Measurements from ENCODE around the gene ISYNA1. TPM values are rescaled to one million over a fixed set of nuclear protein-coding genes. Genes with fewer than 3 reads are reported as not detected.

Gene ISYNA1
- total and polyA plus RNA-seq, 2 of the 4 experiments (the other 2 are of a cell fraction) = 3.4 to 24.7 TPM

GRCh38 chr19:18465964-18466339, 28.0 kb upstream of the ISYNA1 start:
- peaks cover 20 to 96% of the 10 kb centered on the region in 2 experiments for H3K79me1 ChIP-seq (ENCODE audit: low read depth in 1 of 2, low read length in 2 of 2)
- no peaks in the 10 kb centered on the region for H3K9me3 ChIP-seq (ENCODE audit: control insufficient read depth, insufficient read depth, low read length)
- H3K36me3 ChIP-seq (ENCODE audit: control insufficient read depth, insufficient read depth, low read length) = peaks cover 22% of the 10 kb centered on the region
- no peak overlapping the region for H4K91ac ChIP-seq (ENCODE audit: insufficient read depth, low read depth, low read length)
- H3K4me3 ChIP-seq (ENCODE audit: insufficient read depth, low read depth, low read length) = no peak overlapping the region
- WGBS, 2 experiments (ENCODE audit: extremely low coverage in 2 of 2, insufficient read length in 1 of 2) = 70% methylated on average over 3 of the region's 6 CpGs; no CpG with 5 or more reads in 1 of the 2 experiments
- TF ChIP-seq RFX5 (IDR thresholded peaks at IDR 0.05; ENCODE audit: low read depth, low read length) (no peak), CEBPB (IDR thresholded peaks at IDR 0.05; ENCODE audit: low read depth, low read length) (no peak), RCOR1 (IDR thresholded peaks at IDR 0.05; ENCODE audit: insufficient replicate concordance, low read length) (no peak), MXI1 (IDR thresholded peaks at IDR 0.05; ENCODE audit: borderline replicate concordance, low read depth, low read length) (no peak), MAZ (IDR thresholded peaks at IDR 0.05; ENCODE audit: borderline replicate concordance, low read depth, low read length) (no peak), MAFK (IDR thresholded peaks at IDR 0.05; ENCODE audit: low read depth, low read length) (no peak), NFE2L2 (IDR thresholded peaks at IDR 0.05; ENCODE audit: low read depth, low read length) (no peak), RAD21 (IDR thresholded peaks at IDR 0.05; ENCODE audit: low read length) (no peak), POLR2A (IDR thresholded peaks at IDR 0.05; ENCODE audit: low read depth, low read length) (no peak), SMC3 (IDR thresholded peaks at IDR 0.05; ENCODE audit: low read depth, low read length) (no peak), CHD1 (IDR thresholded peaks at IDR 0.05; ENCODE audit: low read depth, low read length) (no peak)
- TF ChIP-seq, protein P1, sequence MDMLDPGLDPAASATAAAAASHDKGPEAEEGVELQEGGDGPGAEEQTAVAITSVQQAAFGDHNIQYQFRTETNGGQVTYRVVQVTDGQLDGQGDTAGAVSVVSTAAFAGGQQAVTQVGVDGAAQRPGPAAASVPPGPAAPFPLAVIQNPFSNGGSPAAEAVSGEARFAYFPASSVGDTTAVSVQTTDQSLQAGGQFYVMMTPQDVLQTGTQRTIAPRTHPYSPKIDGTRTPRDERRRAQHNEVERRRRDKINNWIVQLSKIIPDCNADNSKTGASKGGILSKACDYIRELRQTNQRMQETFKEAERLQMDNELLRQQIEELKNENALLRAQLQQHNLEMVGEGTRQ (IDR thresholded peaks at IDR 0.05; ENCODE audit: low read depth, low read length) = no peak
- TF ChIP-seq, protein P2, sequence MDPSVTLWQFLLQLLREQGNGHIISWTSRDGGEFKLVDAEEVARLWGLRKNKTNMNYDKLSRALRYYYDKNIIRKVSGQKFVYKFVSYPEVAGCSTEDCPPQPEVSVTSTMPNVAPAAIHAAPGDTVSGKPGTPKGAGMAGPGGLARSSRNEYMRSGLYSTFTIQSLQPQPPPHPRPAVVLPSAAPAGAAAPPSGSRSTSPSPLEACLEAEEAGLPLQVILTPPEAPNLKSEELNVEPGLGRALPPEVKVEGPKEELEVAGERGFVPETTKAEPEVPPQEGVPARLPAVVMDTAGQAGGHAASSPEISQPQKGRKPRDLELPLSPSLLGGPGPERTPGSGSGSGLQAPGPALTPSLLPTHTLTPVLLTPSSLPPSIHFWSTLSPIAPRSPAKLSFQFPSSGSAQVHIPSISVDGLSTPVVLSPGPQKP (IDR thresholded peaks at IDR 0.05; ENCODE audit: borderline replicate concordance, low read depth, low read length) = no peak
- no peak overlapping the region for H2BK120ac ChIP-seq (ENCODE audit: low read depth, low read length)
- dilution Hi-C loops (cut with HindIII; ENCODE audit: low sequenced_read_pairs, unreplicated experiment) (no loop called here), intact Hi-C loops (cut with micrococcal nuclease) (loop anchor here (5.0 kb wide), 1 partner anchor 106 kb away; the partner anchor contains the start of gene UBA52), in situ Hi-C loops (cut with MboI; ENCODE audit: low sequenced_read_pairs) (no loop called here)
- POLR2A ChIA-PET (ENCODE audit: unreplicated experiment) = no interaction called here
- peaks cover 93% of the 10 kb centered on the region for H4K20me1 ChIP-seq (ENCODE audit: insufficient read depth, low read length)
- H3K4me2 ChIP-seq (ENCODE audit: low read depth, low read length) = no peak overlapping the region
- H2AFZ ChIP-seq (replicated peaks; ENCODE audit: low read length, poor library complexity) = peak overlapping the region; percentile 41
- H2BK15ac ChIP-seq (ENCODE audit: low read depth, low read length) = no peak overlapping the region
- H2BK5ac ChIP-seq (ENCODE audit: low read depth, low read length, poor library complexity, severe bottlenecking) = no peak overlapping the region
- H3K27me3 ChIP-seq (ENCODE audit: control insufficient read depth, insufficient read depth, low read length) = no peaks in the 10 kb centered on the region
- no peak overlapping the region for H3K56ac ChIP-seq (ENCODE audit: extremely low read depth, insufficient read depth, low read length)
- H3K9ac ChIP-seq (ENCODE audit: low read depth, low read length) = no peak overlapping the region
- peaks cover 27% of the 10 kb centered on the region for H3K4me1 ChIP-seq (ENCODE audit: control insufficient read depth, insufficient read depth, low read length)
- DNase-seq (no peak), ATAC-seq (ENCODE audit: low read depth) (no peak)
- peak overlapping the region; percentile 1; the same call in 1 of the 2 replicates for H3K27ac ChIP-seq (ENCODE audit: insufficient read depth, low read length)
- no peak overlapping the region for H2AK5ac ChIP-seq (ENCODE audit: low read depth, low read length)
- H3K14ac ChIP-seq (replicated peaks; ENCODE audit: low read depth, low read length) = no peak overlapping the region
- H3K4ac ChIP-seq (ENCODE audit: low read depth, low read length) = no peak overlapping the region
- H4K5ac ChIP-seq (ENCODE audit: low read depth, low read length) = no peak overlapping the region
- H2AK9ac ChIP-seq (replicated peaks; ENCODE audit: low read depth, low read length, poor library complexity) = no peak overlapping the region
- CTCF ChIA-PET = no interaction called here
- H3K23ac ChIP-seq (ENCODE audit: low read depth, low read length) = no peak overlapping the region
- no peak overlapping the region for H3K18ac ChIP-seq (ENCODE audit: low read depth, low read length)
- BruUV-seq (replicated peaks) = no TSS peak
- H4K8ac ChIP-seq (ENCODE audit: low read depth in 2 of 2, low read length in 2 of 2) = no peak overlapping the region
- H3K9me1 ChIP-seq (ENCODE audit: insufficient read depth, low read length) = peaks cover 23% of the 10 kb centered on the region
- H2BK20ac ChIP-seq (ENCODE audit: low read depth, low read length) = no peak overlapping the region
